H1 (cell line): ENCODE data around the gene MRTFA. TPM values are rescaled to one million over a fixed set of nuclear protein-coding genes. Genes with fewer than 3 reads are reported as not detected.

Experiments
- CHD7 ChIP-seq: fragments of 300-600 bp; sonication (generic); IDR thresholded peaks from 2 replicates; pipeline ENCODE4 v1.7.1; 2012; ENCODE audit warnings: low read length, moderate library complexity, mild to moderate bottlenecking, inconsistent platforms; ENCODE audit not compliant: insufficient replicate concordance
- FOSL1 ChIP-seq: IDR thresholded peaks from 2 replicates; pipeline ENCODE4 v1.6.1; 2011; ENCODE audit warnings: mild to moderate bottlenecking, low read depth, low read length, moderate library complexity; ENCODE audit not compliant: insufficient read depth
- JUN ChIP-seq: IDR thresholded peaks from 2 replicates; pipeline ENCODE4 v1.6.1; 2011; ENCODE audit warnings: low read depth, mild to moderate bottlenecking, improper control_type of control experiment, low read length
- SIN3A ChIP-seq, 2 experiments: IDR thresholded peaks in 1 of 2; conservative IDR thresholded peaks in 1 of 2; 2 replicates each; pipeline ENCODE4 v1.6.1; 2011 to 2012; ENCODE audit warnings: low read length in 2 of 2, improper control_type of control experiment in 1 of 2, low read depth in 1 of 2, mild to moderate bottlenecking in 1 of 2
- SP4 ChIP-seq: IDR thresholded peaks from 2 replicates; pipeline ENCODE4 v1.6.1; 2012; ENCODE audit warnings: low read length, inconsistent platforms
- TAF7 ChIP-seq: optimal IDR thresholded peaks from 2 replicates; pipeline ENCODE3; 2011; ENCODE audit warnings: low read depth, mild to moderate bottlenecking, inconsistent platforms, low read length, moderate library complexity, borderline replicate concordance
- TEAD4 ChIP-seq: IDR thresholded peaks from 2 replicates; pipeline ENCODE4 v1.6.1; 2012; ENCODE audit warnings: low read depth, low read length, inconsistent platforms, mixed read lengths
- USF2 ChIP-seq: IDR thresholded peaks from 2 replicates; pipeline ENCODE4 v1.6.1; 2011; ENCODE audit warnings: low read length, improper control_type of control experiment
- polyA plus RNA-seq, 7 experiments: library from polyadenylated mRNA; depleted of rRNA in 3 of 7; stranded (reverse) in 5 of 7; unstranded in 2 of 7; fragments of >200 nt in 5 of 7; fragments of 200-250 nt in 2 of 7; gene quantifications; 1 replicate in 5 of 7; 2 replicates in 1 of 7; 4 replicates in 1 of 7; pipeline versions ENCODE4 v1.2.1 to v1.2.3, GENCODE V29; 2011 to 2013; ENCODE audit warnings: missing spikeins in 2 of 7, mixed read lengths in 2 of 7
- total RNA-seq: library from RNA; stranded (reverse); fragmentation: NEBNext Ultra II Directional; extraction: Animal tissue kit (Norgen Biotek cat#: 25700); gene quantifications from 2 replicates; pipeline ENCODE4 v1.2.1, GENCODE V29; 2021
- TF ChIP-seq, protein P1 (sequence below): IDR thresholded peaks from 2 replicates; pipeline ENCODE4 v1.6.1; 2012; ENCODE audit warnings: low read length, inconsistent platforms

Gene MRTFA
- total and polyA plus RNA-seq, 2 of the 8 experiments (the other 6 are each of a cell fraction or from before 2014, with no cell fraction given) = 5.4 to 37.9 TPM

GRCh38 chr22:40529821-40530220, 106.7 kb downstream of the MRTFA start (continued):
- no peak for TF ChIP-seq CHD7
- no peak for TF ChIP-seq FOSL1
- TF ChIP-seq, protein P1, sequence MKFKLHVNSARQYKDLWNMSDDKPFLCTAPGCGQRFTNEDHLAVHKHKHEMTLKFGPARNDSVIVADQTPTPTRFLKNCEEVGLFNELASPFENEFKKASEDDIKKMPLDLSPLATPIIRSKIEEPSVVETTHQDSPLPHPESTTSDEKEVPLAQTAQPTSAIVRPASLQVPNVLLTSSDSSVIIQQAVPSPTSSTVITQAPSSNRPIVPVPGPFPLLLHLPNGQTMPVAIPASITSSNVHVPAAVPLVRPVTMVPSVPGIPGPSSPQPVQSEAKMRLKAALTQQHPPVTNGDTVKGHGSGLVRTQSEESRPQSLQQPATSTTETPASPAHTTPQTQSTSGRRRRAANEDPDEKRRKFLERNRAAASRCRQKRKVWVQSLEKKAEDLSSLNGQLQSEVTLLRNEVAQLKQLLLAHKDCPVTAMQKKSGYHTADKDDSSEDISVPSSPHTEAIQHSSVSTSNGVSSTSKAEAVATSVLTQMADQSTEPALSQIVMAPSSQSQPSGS = no peak
- TF ChIP-seq TAF7 = no peak
- TF ChIP-seq USF2 = no peak
- TF ChIP-seq JUN = no peak
- no peak for TF ChIP-seq SP4
- TF ChIP-seq TEAD4 = no peak
- no peak for TF ChIP-seq SIN3A (conservative IDR thresholded peaks at IDR 0.05 in 1 of 2, IDR thresholded peaks at IDR 0.05 in 1 of 2; ENCODE audit: low read depth in 1 of 2, low read length in 2 of 2)
